ENCODE results near the gene ACTL7A. TPM values are rescaled to one million over a fixed set of nuclear protein-coding genes. Genes with fewer than 3 reads are reported as not detected.

ACTL7A gene
- total and polyA plus RNA-seq, 3 donors from 2014 or later, result 74.9 to 292 (median 168) TPM

DNA sequence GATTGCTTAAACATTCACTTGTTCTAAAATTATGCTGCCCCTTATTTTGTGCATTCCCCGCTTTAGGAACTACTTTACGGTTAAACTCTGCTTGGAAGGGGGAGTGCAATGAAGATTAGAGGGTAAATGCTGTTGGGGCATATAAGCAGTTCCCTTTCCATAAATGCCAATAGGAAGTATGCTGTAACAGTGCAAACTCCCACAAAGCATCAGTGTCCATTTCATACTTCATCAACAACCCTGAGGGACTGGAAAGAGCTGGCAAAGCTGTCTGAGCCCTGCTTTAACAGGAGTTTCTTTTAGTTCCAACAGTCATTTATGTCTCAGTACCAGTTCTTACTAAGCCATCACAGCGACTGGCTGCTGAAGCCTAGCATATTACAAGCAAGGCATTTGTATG is 1.8 kb downstream of the ACTL7A start:
- no peak for TF ChIP-seq POLR2A (IDR thresholded peaks at IDR 0.05)
- TF ChIP-seq, protein P1, sequence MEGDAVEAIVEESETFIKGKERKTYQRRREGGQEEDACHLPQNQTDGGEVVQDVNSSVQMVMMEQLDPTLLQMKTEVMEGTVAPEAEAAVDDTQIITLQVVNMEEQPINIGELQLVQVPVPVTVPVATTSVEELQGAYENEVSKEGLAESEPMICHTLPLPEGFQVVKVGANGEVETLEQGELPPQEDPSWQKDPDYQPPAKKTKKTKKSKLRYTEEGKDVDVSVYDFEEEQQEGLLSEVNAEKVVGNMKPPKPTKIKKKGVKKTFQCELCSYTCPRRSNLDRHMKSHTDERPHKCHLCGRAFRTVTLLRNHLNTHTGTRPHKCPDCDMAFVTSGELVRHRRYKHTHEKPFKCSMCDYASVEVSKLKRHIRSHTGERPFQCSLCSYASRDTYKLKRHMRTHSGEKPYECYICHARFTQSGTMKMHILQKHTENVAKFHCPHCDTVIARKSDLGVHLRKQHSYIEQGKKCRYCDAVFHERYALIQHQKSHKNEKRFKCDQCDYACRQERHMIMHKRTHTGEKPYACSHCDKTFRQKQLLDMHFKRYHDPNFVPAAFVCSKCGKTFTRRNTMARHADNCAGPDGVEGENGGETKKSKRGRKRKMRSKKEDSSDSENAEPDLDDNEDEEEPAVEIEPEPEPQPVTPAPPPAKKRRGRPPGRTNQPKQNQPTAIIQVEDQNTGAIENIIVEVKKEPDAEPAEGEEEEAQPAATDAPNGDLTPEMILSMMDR (IDR thresholded peaks at IDR 0.05), result no peak
- DNase-seq, result no peak
- 88 to 91% methylated on average over 3 of the region's 3 CpGs for WGBS, 2 donors

DNA sequence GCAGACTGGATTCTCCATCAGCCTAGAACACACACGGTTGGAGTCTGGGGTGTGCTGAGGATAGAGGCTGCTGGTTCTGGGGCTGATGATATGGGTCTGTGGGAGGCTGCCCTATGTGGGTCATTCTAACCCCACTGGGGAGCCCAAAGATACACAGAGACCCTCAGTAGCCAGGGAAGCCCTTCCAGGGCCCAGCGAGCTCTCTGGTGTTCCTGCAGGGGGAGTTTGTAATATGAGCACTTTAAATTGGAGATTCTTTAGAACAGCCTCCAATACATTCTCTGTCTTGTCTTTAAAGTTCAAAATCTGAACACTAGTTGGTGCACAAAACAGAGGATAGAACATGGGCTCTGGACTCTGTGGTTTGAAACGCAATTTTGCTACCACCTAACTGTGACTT is 2.4 kb downstream of the ACTL7A start:
- Histone ChIP-seq H3K4me1 (no peaks in the 10 kb centered on the region), H3K27me3 (no peaks in the 10 kb centered on the region), H3K9me3 (no peaks in the 10 kb centered on the region), H3K36me3 (ENCODE audit: low read depth, missing control alignments) (no peaks in the 10 kb centered on the region), H3K4me3 (no peak overlapping the region), H3K27ac (no peak overlapping the region)
- 86 to 90% methylated on average over 3 of the region's 3 CpGs for WGBS, 2 donors
- TF ChIP-seq, protein P1 (IDR thresholded peaks at IDR 0.05), result no peak
- TF ChIP-seq POLR2A (IDR thresholded peaks at IDR 0.05), result no peak
- DNase-seq, result no peak
- intact Hi-C loops (cut with DNase I; ENCODE audit: low total_unique reads), result no loop called here

More for the DNA sequence above, 1.8 kb downstream of the ACTL7A start:
- intact Hi-C loops (cut with DNase I; ENCODE audit: low total_unique reads), result no loop called here
- H3K4me1 ChIP-seq, result no peaks in the 10 kb centered on the region
- no peaks in the 10 kb centered on the region for H3K27me3 ChIP-seq
- H3K27ac ChIP-seq, result no peak overlapping the region
- no peak overlapping the region for H3K4me3 ChIP-seq
- no peaks in the 10 kb centered on the region for H3K36me3 ChIP-seq (ENCODE audit: low read depth, missing control alignments)
- no peaks in the 10 kb centered on the region for H3K9me3 ChIP-seq

DNA sequence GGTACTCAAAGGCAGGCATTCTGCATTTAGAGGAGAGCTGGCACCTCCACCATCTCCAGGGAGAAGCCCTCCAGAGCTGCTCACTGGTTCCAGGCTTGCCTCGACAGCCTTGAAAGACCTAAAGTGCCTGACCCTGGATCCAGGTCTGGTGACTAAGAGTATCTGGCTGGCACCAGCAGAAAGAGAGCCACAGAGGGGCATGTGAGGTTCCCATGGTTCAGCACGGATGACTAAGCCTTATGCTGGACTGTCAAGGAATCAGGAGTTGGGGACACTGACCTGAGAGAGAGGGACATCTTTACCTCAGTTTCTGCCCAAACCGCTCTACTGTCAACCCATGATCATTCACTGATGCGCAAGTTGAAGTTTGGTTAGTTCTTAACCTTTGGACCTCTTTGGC is 3.0 kb downstream of the ACTL7A start:
- H3K4me1 ChIP-seq, result no peaks in the 10 kb centered on the region
- no peaks in the 10 kb centered on the region for H3K27me3 ChIP-seq
- DNase-seq, result no peak
- no peak overlapping the region for H3K27ac ChIP-seq
- H3K9me3 ChIP-seq, result no peaks in the 10 kb centered on the region
- TF ChIP-seq POLR2A (IDR thresholded peaks at IDR 0.05), result no peak
- TF ChIP-seq, protein P1 (IDR thresholded peaks at IDR 0.05), result no peak
- intact Hi-C loops (cut with DNase I; ENCODE audit: low total_unique reads), result no loop called here
- no peaks in the 10 kb centered on the region for H3K36me3 ChIP-seq (ENCODE audit: low read depth, missing control alignments)
- H3K4me3 ChIP-seq, result no peak overlapping the region
- 88 to 93% methylated on average over 4 of the region's 4 CpGs for WGBS, 2 donors

DNA sequence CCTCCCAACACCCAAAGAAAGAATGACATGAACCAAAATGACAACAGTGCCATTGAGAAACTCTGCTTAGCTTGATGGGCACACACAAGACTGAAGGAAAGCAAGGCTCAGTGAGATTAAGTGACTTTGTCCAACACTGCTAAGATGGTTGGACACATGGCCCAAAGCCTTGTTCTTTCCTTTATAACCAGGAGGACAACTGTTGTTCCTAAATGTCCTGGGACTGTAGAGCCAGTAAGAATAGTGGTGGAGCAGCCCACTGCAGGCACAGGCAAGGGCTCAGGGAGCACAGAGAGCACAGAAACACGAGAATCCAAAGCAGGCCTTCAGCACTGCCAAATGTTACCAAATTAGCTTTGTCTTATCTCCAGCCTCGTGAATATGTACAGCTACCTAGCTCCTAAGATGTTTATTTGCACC is 3.9 kb downstream of the ACTL7A start:
- Histone ChIP-seq H3K9me3 (no peaks in the 10 kb centered on the region), H3K4me1 (no peaks in the 10 kb centered on the region), H3K27me3 (no peaks in the 10 kb centered on the region), H3K36me3 (ENCODE audit: low read depth, missing control alignments) (no peaks in the 10 kb centered on the region), H3K27ac (no peak overlapping the region), H3K4me3 (no peak overlapping the region)
- 37 to 69% methylated on average over 2 of the region's 2 CpGs for WGBS, 2 donors
- TF ChIP-seq, protein P1 (IDR thresholded peaks at IDR 0.05), result no peak
- TF ChIP-seq POLR2A (IDR thresholded peaks at IDR 0.05), result no peak
- DNase-seq, result no peak
- intact Hi-C loops (cut with DNase I; ENCODE audit: low total_unique reads), result no loop called here

DNA sequence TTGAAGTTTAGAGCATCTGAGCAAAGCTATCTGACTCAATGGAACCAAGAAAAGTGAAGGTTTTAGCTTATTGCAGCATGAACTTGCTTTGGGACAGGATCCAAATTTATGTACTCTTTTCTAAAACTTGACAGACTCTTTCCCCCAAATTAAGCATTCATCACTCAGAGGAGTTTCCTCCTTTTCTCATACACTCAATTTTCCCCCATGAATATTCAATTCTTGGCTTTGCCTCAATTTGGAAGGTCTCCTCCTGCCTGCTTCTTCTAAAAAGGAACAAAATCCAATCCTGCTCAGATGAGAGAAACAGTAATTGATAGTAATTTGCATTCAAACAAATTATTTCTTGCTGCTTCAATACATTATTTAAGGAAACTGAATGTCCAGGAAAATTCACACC is 5.0 kb downstream of the ACTL7A start:
- no peak for DNase-seq
- Histone ChIP-seq H3K27ac (no peak overlapping the region), H3K4me3 (no peak overlapping the region), H3K9me3 (no peaks in the 10 kb centered on the region), H3K36me3 (ENCODE audit: low read depth, missing control alignments) (no peaks in the 10 kb centered on the region), H3K4me1 (no peaks in the 10 kb centered on the region), H3K27me3 (no peaks in the 10 kb centered on the region)
- intact Hi-C loops (cut with DNase I; ENCODE audit: low total_unique reads), result no loop called here
- TF ChIP-seq POLR2A (IDR thresholded peaks at IDR 0.05), result no peak
- TF ChIP-seq, protein P1 (IDR thresholded peaks at IDR 0.05), result no peak
